Peyer's patch (tissue), 4 donors: Measurements from ENCODE around the gene TMEM108. TPM values are rescaled to one million over a fixed set of nuclear protein-coding genes. Genes with fewer than 3 reads are reported as not detected.

Experiments used
- DNase-seq, 3 donors: peaks; one replicate each; pipeline ENCODE4 v3.0.0-alpha.2; 2017 to 2019
- H3K27ac ChIP-seq, 4 donors: fragments of 200-600 bp; sonication (generic); one replicate each; pipeline ENCODE4 v1.5.1; 2016 to 2019
- H3K27me3 ChIP-seq, 2 donors: fragments of 200-600 bp; sonication (generic); one replicate each; pipeline ENCODE4 v1.5.1; 2019
- H3K36me3 ChIP-seq, 3 donors: fragments of 200-600 bp; sonication (generic); one replicate each; pipeline ENCODE4 v1.5.1; 2016 to 2019
- H3K4me1 ChIP-seq, 4 donors: fragments of 200-600 bp; sonication (generic); one replicate each; pipeline ENCODE4 v1.5.1; 2016 to 2019
- H3K4me3 ChIP-seq, 4 donors: fragments of 200-600 bp; sonication (generic); 1 replicate in 3 of 4; 2 replicates in 1 of 4; pipeline ENCODE4 v1.5.1; 2016 to 2019; ENCODE audit warnings: mild to moderate bottlenecking in 1 of 4
- H3K9me3 ChIP-seq, 4 donors: fragments of 200-600 bp; sonication (generic); one replicate each; pipeline ENCODE4 v1.5.1; 2016 to 2019; ENCODE audit warnings: mild to moderate bottlenecking in 1 of 4
- CTCF ChIP-seq, 6 experiments: fragments of 450-650 bp in 4 of 6; fragments of 200-600 bp in 2 of 6; sonication (generic) in 1 of 6; IDR thresholded peaks; one replicate each; pipeline ENCODE4 v1.5.1; 2017 to 2019; ENCODE audit warnings: antibody characterized with exemption in 6 of 6, mild to moderate bottlenecking in 3 of 6, moderate library complexity in 1 of 6
- POLR2A ChIP-seq, 2 donors: fragments of 450-650 bp; IDR thresholded peaks; one replicate each; pipeline ENCODE4 v1.5.1; 2017; ENCODE audit warnings: antibody characterized with exemption in 2 of 2, mild to moderate bottlenecking in 2 of 2, moderate library complexity in 2 of 2
- total RNA-seq, 4 donors: library from RNA; depleted of rRNA; stranded (reverse); fragments of >200 nt; gene quantifications; one replicate each; pipeline ENCODE4 v1.1.0, GENCODE V29; 2016

Gene TMEM108
- total RNA-seq, 4 donors from 2014 or later: 1.4 to 1.7 TPM; not detected in 2

DNA sequence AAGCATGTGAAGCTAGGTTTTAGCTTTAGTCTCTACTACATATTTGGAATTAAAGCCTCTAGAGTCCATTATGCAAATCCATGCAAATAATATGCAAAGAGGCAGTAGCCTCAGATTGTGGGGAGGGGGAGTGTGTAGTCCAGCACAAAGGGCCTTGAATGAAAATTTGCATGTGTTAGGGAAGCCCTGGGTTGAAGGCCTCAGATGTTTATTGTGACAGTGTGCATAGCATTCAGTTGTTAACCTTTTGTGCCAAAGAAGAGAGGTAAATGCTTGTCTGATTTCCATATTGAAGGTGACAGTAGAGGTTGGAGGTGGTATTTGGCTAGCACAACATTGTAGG, 337.2 kb downstream of the TMEM108 start:
- TF ChIP-seq POLR2A (IDR thresholded peaks at IDR 0.05): no peak
- Histone ChIP-seq H3K4me3 (no peak overlapping the region), H3K27ac (no peak overlapping the region), H3K9me3 (no peaks in the 10 kb centered on the region), H3K36me3 (no peaks in the 10 kb centered on the region), H3K4me1 (no peaks in the 10 kb centered on the region), H3K27me3 (no peaks in the 10 kb centered on the region)
- no peak for DNase-seq

DNA sequence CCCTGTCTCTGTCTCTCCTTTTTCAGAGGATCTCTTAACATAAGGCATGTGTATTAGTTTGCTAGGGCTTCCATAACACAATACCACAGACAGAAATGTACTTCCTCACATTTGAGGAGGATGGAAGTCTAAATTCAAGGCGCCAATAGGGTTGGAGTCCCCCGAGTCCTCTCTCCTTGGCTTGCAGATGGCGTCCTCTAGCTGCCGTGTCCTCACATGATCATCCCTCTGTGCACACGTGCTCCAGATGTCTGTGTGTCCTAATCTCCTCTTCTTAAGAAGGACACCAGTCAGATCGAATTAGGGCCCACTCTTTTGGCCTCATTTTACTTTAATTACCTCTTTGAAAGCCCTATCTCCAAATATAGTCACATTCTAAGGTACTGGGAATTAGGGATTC, 338.6 kb downstream of the TMEM108 start:
- no peak overlapping the region for H3K4me3 ChIP-seq
- no peaks in the 10 kb centered on the region for H3K27me3 ChIP-seq
- H3K36me3 ChIP-seq: no peaks in the 10 kb centered on the region
- H3K4me1 ChIP-seq: no peaks in the 10 kb centered on the region
- TF ChIP-seq CTCF (IDR thresholded peaks at IDR 0.05) (no peak), POLR2A (IDR thresholded peaks at IDR 0.05) (no peak)
- DNase-seq: no peak
- no peak overlapping the region for H3K27ac ChIP-seq
- H3K9me3 ChIP-seq: no peaks in the 10 kb centered on the region

DNA sequence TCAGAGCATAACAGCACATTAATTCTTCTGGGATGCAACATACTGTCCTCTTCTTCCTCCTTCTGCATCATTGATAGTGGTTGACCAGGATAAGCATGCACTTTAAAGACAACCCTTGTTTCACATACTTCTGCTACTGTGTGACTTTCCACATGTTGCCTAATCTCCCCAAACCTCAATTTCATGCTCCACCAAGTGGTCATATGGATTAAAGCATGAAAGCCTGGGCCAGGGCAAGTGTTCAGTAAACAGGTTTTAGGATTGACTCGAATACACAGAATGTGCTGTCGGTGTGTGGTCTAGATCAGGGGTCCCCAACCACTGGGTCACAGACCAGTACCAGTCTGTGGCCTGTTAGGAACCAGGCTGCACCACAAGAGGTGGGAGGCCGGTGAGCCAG, 339.2 kb downstream of the TMEM108 start:
- TF ChIP-seq POLR2A (IDR thresholded peaks at IDR 0.05): no peak
- peak in 3 of 6 experiments; percentile 6 to 27 (median 17) for TF ChIP-seq CTCF (IDR thresholded peaks at IDR 0.05)
- Histone ChIP-seq H3K36me3 (no peaks in the 10 kb centered on the region), H3K4me1 (no peaks in the 10 kb centered on the region), H3K27me3 (no peaks in the 10 kb centered on the region), H3K9me3 (no peaks in the 10 kb centered on the region), H3K27ac (no peak overlapping the region), H3K4me3 (no peak overlapping the region)
- DNase-seq: no peak

- no peaks in the 10 kb centered on the region for H3K27me3 ChIP-seq
- no peaks in the 10 kb centered on the region for H3K4me1 ChIP-seq
- no peak overlapping the region for H3K27ac ChIP-seq
- no peak overlapping the region for H3K4me3 ChIP-seq
- DNase-seq: no peak
- no peaks in the 10 kb centered on the region for H3K36me3 ChIP-seq
- TF ChIP-seq CTCF (IDR thresholded peaks at IDR 0.05): no peak
- no peak for TF ChIP-seq POLR2A (IDR thresholded peaks at IDR 0.05)
- H3K9me3 ChIP-seq: no peaks in the 10 kb centered on the region
Observed at GRCh38 chr3:133379926-133380325, 341.7 kb downstream of the TMEM108 start.

DNA sequence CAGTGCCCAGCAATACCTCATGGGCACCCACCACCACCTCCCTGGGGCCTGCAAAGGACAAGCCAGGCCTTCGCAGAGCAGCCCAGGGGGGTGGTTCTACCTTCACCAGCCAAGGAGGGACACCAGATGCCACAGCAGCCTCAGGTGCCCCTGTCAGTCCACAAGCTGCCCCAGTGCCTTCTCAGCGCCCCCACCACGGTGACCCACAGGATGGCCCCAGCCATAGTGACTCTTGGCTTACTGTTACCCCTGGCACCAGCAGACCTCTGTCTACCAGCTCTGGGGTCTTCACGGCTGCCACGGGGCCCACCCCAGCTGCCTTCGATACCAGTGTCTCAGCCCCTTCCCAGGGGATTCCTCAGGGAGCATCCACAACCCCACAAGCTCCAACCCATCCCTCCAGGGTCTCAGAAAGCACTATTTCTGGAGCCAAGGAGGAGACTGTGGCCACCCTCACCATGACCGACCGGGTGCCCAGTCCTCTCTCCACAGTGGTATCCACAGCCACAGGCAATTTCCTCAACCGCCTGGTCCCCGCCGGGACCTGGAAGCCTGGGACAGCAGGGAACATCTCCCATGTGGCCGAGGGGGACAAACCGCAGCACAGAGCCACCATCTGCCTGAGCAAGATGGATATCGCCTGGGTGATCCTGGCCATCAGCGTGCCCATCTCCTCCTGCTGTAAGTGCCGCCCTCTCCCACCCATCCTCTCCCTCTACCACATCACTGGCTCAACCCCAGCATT, 342.5 kb downstream of the TMEM108 start:
- Histone ChIP-seq H3K27me3 (no peaks in the 10 kb centered on the region), H3K4me1 (no peaks in the 10 kb centered on the region), H3K27ac (no peak overlapping the region), H3K36me3 (no peaks in the 10 kb centered on the region), H3K9me3 (no peaks in the 10 kb centered on the region), H3K4me3 (no peak overlapping the region)
- TF ChIP-seq POLR2A (IDR thresholded peaks at IDR 0.05) (no peak), CTCF (IDR thresholded peaks at IDR 0.05) (no peak)
- DNase-seq: no peak

GRCh38 chr3:133381346-133382109, 343.3 kb downstream of the TMEM108 start:
- no peak for DNase-seq
- Histone ChIP-seq H3K27ac (no peak overlapping the region), H3K9me3 (no peaks in the 10 kb centered on the region), H3K4me3 (no peak overlapping the region), H3K36me3 (no peaks in the 10 kb centered on the region), H3K27me3 (no peaks in the 10 kb centered on the region), H3K4me1 (no peaks in the 10 kb centered on the region)
- TF ChIP-seq POLR2A (IDR thresholded peaks at IDR 0.05): no peak
- TF ChIP-seq CTCF (IDR thresholded peaks at IDR 0.05): no peak
